Kidney (tissue), 14 donors: Measurements from ENCODE around the gene CD40. TPM values are rescaled to one million over a fixed set of nuclear protein-coding genes. Genes with fewer than 3 reads are reported as not detected.

ENCODE experiments used
- DNase-seq, 5 donors: peaks; one replicate each; pipeline ENCODE4 v3.0.0-alpha.2; 2013 to 2020
- FAIRE-seq: peaks from 2 replicates; lab custom pipeline; 2012; peaks lifted over from hg19 to GRCh38; lab: Jason Lieb, UNC
- H3K27ac ChIP-seq, 2 donors: one replicate each; pipeline ENCODE4 v1.7.0; 2013; ENCODE audit warnings: low read depth in 2 of 2, low read length in 2 of 2, inconsistent platforms in 1 of 2
- H3K27me3 ChIP-seq: one replicate; pipeline ENCODE4 v1.7.1; 2013; ENCODE audit warnings: low read length, inconsistent platforms; ENCODE audit not compliant: control insufficient read depth, insufficient read depth
- H3K36me3 ChIP-seq, 3 donors: one replicate each; pipeline versions ENCODE4 v1.7.0 to v1.7.1; 2013; ENCODE audit warnings: low read length in 3 of 3, control low read depth in 1 of 3, inconsistent platforms in 1 of 3; ENCODE audit not compliant: insufficient read depth in 3 of 3, control insufficient read depth in 2 of 3
- H3K4me1 ChIP-seq, 3 donors: one replicate each; pipeline versions ENCODE4 v1.7.0 to v1.7.1; 2013; ENCODE audit warnings: low read length in 3 of 3, inconsistent platforms in 1 of 3, low read depth in 1 of 3; ENCODE audit not compliant: control insufficient read depth in 2 of 3, insufficient read depth in 2 of 3
- H3K4me3 ChIP-seq, 3 donors: one replicate each; pipeline versions ENCODE4 v1.7.0 to v1.8.1; 2013; ENCODE audit warnings: low read length in 3 of 3, control low read depth in 1 of 3, inconsistent platforms in 1 of 3
- H3K9ac ChIP-seq, 3 donors: one replicate each; pipeline versions ENCODE4 v1.7.0 to v1.7.1; 2013; ENCODE audit warnings: low read length in 3 of 3, control low read depth in 1 of 3, inconsistent platforms in 1 of 3
- H3K9me3 ChIP-seq, 3 donors: one replicate each; pipeline versions ENCODE4 v1.7.0 to v1.7.1; 2013; ENCODE audit warnings: low read length in 3 of 3, control low read depth in 1 of 3, inconsistent platforms in 1 of 3; ENCODE audit not compliant: control insufficient read depth in 2 of 3, insufficient read depth in 1 of 3
- intact Hi-C: fragments of 100-400 bp; cut with DNase I; formaldehyde crosslinking; loops from one replicate; pipeline ENCODE4 v1.11.1; 2022
- polyA plus RNA-seq: library from polyadenylated mRNA; stranded (reverse); fragments of 350-450 nt; fragmentation: Illumina TruSeq; extraction: RNeasy Lipid Tissue Mini Kit (QIAGEN cat#74804); gene quantifications from one replicate; pipeline ENCODE4 v1.2.3, GENCODE V29; 2014; ENCODE audit warnings: low read depth, low replicate concordance; ENCODE audit not compliant: insufficient read depth
- total RNA-seq: library from RNA; stranded (reverse); fragmentation: NEBNext Ultra II Directional; extraction: Animal tissue kit (Norgen Biotek cat#: 25700); gene quantifications from one replicate; pipeline ENCODE4 v1.2.1, GENCODE V29; 2021
- TF ChIP-seq, protein P1 (sequence below): IDR thresholded peaks from 3 replicates; pipeline ENCODE4 v1.5.1; 2012; ENCODE audit warnings: mild to moderate bottlenecking, moderate library complexity, borderline replicate concordance; ENCODE audit not compliant: insufficient read depth; ENCODE audit errors: extremely low read depth
- donor health status: control.
- donor health status: control.
- donor health status: control.
- donor health status: control.
- donor health status: control.
- donor health status: DM: yes; HTN: yes; CAD: no.
- donor health status: Normal renal cell carcinoma (clear cell type).

Gene CD40
- total and polyA plus RNA-seq, 2 donors from 2014 or later: 15.7 to 25.2 TPM

DNA sequence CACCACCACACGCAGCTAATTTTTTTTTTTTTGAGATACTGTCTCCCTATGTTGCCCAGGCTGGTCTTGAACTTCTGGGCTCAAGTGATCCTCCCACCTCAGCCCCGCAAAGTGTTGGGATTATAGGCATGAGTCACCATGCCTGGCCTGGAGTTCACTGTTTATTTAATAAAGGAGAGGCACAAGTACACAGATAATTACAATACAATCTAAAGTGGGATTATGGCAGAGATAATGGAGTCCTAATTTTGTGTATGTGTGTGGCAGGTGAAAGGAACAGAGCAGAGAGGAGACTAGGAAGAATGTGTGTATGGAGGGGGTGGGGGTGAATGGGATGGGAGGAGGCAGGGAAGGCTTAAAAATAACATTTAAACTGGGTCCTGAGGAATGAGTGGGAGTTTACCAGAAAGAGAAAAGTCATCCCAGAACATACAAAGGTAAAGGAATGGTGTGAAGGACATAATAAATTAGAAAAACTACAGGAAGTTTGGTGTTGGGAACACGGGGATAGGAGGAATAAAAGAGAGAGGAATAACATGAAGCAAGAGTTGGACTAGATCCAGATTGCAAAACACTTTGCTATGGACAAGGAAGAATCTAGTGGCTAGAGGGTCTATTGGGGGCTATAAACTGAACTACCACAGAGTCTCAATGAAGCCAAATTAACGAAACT, 32.8 kb upstream of the CD40 start:
- no peak overlapping the region for H3K9ac ChIP-seq
- H3K9me3 ChIP-seq: no peaks in the 10 kb centered on the region
- intact Hi-C loops: no loop called here
- FAIRE-seq: no peak
- H3K27ac ChIP-seq: no peak overlapping the region
- H3K4me3 ChIP-seq: no peak overlapping the region
- no peaks in the 10 kb centered on the region for H3K27me3 ChIP-seq
- peak in 1 of 5 donors; percentile 8 for DNase-seq
- TF ChIP-seq, protein P1, sequence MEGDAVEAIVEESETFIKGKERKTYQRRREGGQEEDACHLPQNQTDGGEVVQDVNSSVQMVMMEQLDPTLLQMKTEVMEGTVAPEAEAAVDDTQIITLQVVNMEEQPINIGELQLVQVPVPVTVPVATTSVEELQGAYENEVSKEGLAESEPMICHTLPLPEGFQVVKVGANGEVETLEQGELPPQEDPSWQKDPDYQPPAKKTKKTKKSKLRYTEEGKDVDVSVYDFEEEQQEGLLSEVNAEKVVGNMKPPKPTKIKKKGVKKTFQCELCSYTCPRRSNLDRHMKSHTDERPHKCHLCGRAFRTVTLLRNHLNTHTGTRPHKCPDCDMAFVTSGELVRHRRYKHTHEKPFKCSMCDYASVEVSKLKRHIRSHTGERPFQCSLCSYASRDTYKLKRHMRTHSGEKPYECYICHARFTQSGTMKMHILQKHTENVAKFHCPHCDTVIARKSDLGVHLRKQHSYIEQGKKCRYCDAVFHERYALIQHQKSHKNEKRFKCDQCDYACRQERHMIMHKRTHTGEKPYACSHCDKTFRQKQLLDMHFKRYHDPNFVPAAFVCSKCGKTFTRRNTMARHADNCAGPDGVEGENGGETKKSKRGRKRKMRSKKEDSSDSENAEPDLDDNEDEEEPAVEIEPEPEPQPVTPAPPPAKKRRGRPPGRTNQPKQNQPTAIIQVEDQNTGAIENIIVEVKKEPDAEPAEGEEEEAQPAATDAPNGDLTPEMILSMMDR: no peak
- peaks cover 0 to 24% (median 15%) of the 10 kb centered on the region in 3 donors for H3K4me1 ChIP-seq
- H3K36me3 ChIP-seq: no peaks in the 10 kb centered on the region

DNA sequence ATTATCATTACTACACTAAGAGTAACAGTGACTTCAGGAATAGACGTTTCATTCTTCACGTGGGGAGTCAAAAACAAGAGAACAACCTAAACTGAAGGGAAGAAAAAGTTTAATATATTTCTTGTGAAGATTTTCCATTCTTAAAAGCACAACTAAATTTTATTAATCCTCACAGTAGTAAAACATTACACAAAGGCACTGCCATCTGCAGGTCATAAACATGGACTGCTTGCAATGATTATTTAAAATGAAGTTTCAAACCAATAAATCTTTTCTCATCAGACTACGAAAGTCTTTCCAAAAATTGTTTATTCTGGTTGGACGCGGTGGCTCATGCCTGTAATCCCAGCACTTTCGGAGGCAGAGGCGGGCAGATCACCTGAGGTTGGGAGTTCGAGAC, 31.0 kb upstream of the CD40 start:
- Histone ChIP-seq H3K27me3 (no peaks in the 10 kb centered on the region), H3K4me1 (peaks cover 0 to 25% (median 15%) of the 10 kb centered on the region in 3 donors), H3K9me3 (no peaks in the 10 kb centered on the region), H3K9ac (no peak overlapping the region), H3K27ac (no peak overlapping the region), H3K36me3 (no peaks in the 10 kb centered on the region), H3K4me3 (no peak overlapping the region)
- DNase-seq (no peak), FAIRE-seq (no peak)
- TF ChIP-seq, protein P1: peak; percentile 18
- intact Hi-C loops: no loop called here

DNA sequence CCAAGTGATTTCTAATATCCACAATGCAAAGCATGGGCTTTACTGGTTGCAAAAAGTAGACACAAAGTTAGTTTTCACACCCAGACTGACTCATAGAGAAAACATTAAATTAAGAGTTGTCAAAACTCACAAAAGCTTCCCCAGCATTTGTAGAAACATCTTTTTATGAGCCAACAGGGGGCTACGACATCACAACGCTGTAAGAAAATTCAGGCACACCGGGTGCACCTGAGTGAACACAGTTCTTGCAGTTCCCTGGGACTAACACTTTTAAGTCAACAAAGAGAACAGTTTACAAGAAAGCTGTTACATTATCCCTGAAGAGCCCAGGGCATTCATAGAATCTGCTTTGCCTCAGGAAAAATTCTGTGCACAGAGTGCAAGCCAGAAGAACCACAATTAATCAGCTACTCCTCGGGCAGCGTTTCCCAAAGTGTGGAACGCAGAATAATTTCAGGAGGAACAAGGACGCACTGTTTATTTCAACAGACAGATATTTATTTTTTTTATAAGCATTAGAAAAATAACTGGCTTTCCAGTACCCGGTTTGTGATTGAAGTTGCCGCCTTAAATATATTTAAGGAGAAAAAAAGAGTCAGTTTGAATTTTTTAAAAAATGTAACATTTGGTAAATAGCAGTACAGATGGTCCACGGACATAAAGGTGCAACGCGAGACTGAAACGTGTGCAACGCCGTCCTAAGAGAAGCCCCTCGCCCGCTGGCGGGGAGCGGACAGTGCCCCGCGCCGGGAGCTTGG, 29.5 kb upstream of the CD40 start:
- peak in 2 of 5 donors; percentile 32 to 48 for DNase-seq
- TF ChIP-seq, protein P1: no peak
- intact Hi-C loops: no loop called here

More for the DNA sequence above, 29.5 kb upstream of the CD40 start:
- FAIRE-seq: no peak
- H3K9me3 ChIP-seq: no peaks in the 10 kb centered on the region
- no peaks in the 10 kb centered on the region for H3K36me3 ChIP-seq
- peaks cover 0 to 25% (median 15%) of the 10 kb centered on the region in 3 donors for H3K4me1 ChIP-seq
- H3K4me3 ChIP-seq: peak overlapping the region; percentile 68 to 92 (median 82)
- H3K9ac ChIP-seq: peak overlapping the region; percentile 38 to 89 (median 87)
- peak overlapping the region; percentile 98 to 99 for H3K27ac ChIP-seq
- H3K27me3 ChIP-seq: no peaks in the 10 kb centered on the region
